Stimulated activated CD4-positive, alpha-beta T cell treated with anti-CD3 and anti-CD28 coated beads, Interleukin-12 subunit alpha, Interleukin-12 subunit beta, amount 100 ng/mL, for 24 hours (primary cell): Measurements from ENCODE around the gene MRGPRE.

ENCODE experiments used
- DNase-seq, 2 experiments: peaks; one replicate each; pipeline ENCODE4 v3.0.0-alpha.2; 2020; ENCODE audit warnings: low read depth in 2 of 2

Gene MRGPRE

DNA sequence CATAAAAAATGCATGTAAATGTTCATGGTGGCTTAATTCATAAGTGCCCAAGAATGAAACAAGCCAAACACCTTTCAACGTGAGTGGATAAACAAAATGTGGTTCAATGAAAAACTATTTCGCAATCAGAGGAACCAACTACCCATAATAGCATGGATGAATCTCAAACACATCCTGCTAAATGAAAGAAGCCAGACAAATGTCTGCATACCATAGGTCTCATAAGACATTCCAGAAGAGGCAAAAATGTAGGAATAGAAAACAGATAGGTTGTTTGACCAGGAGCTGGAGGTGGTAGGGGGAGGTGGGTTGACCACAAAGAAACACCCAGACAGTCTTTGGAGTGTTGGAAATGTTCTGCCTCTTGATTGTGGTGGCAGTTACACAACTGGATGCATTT lies 53.9 kb downstream of the MRGPRE start:
- DNase-seq, result no peak

DNA sequence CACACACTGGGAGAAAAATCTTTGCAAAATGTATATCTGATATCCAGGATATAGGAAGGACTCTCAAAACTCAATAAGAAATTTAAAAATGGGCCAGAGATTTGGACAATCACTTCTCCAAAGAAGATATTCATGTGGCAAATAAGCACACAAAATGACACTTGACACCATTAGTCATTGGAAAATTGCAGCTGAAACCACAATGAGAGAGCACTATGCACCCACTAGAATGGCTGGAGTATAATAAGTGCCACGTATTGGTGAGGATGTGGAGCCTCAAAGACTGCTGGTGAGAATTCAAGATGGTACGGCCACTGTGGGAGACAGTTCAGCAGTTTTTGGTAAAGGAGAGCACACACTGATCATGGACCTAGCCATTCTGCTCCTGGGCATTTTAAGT lies 54.3 kb downstream of the MRGPRE start:
- DNase-seq, result no peak
